Smooth muscle cell (in vitro differentiated cells): ENCODE results near the gene SND1. TPM values are rescaled to one million over a fixed set of nuclear protein-coding genes. Genes with fewer than 3 reads are reported as not detected.

Source experiments
- DNase-seq: peaks from one replicate; lab custom pipeline; 2025; ENCODE audit not compliant: unreplicated experiment; lab: John Stamatoyannopoulos, UW
- H2AFZ ChIP-seq: fragments of 200-600 bp; sonication (generic); 2 replicates; pipeline ENCODE4 v1.6.0; 2016; ENCODE audit warnings: antibody characterized with exemption, low read depth, mild to moderate bottlenecking
- H3F3A ChIP-seq: fragments of 200-600 bp; sonication (generic); 2 replicates; pipeline ENCODE4 v1.6.0; 2017; ENCODE audit warnings: antibody characterized with exemption, low read depth
- H3K27ac ChIP-seq: fragments of 200-600 bp; sonication (generic); 2 replicates; pipeline ENCODE4 v1.5.1; 2016; ENCODE audit warnings: low read depth, mild to moderate bottlenecking
- H3K27me3 ChIP-seq: fragments of 200-600 bp; sonication (generic); 2 replicates; pipeline ENCODE4 v1.6.1; 2016; ENCODE audit warnings: low read depth, mild to moderate bottlenecking
- H3K36me3 ChIP-seq: fragments of 200-600 bp; sonication (generic); 2 replicates; pipeline ENCODE4 v1.5.1; 2016; ENCODE audit warnings: low read depth
- H3K4me1 ChIP-seq: fragments of 200-600 bp; sonication (generic); 2 replicates; pipeline ENCODE4 v1.5.1; 2016; ENCODE audit warnings: low read depth
- H3K4me2 ChIP-seq: fragments of 200-600 bp; sonication (generic); 2 replicates; pipeline ENCODE4 v1.6.0; 2016; ENCODE audit warnings: mild to moderate bottlenecking
- H3K4me3 ChIP-seq: fragments of 200-600 bp; sonication (generic); 2 replicates; pipeline ENCODE4 v1.5.1; 2016; ENCODE audit warnings: mild to moderate bottlenecking
- H3K79me2 ChIP-seq: fragments of 200-600 bp; sonication (generic); 2 replicates; pipeline ENCODE4 v1.6.0; 2016; ENCODE audit warnings: low read depth, mild to moderate bottlenecking
- H3K9ac ChIP-seq: fragments of 200-600 bp; sonication (generic); 2 replicates; pipeline ENCODE4 v1.6.0; 2016; ENCODE audit warnings: low read depth
- H3K9me3 ChIP-seq: fragments of 200-600 bp; sonication (generic); replicated peaks from 2 replicates; pipeline ENCODE4 v1.5.1; 2016; ENCODE audit warnings: low read depth
- H4K20me1 ChIP-seq: fragments of 200-600 bp; sonication (generic); 2 replicates; pipeline ENCODE4 v1.6.0; 2016; ENCODE audit warnings: low read depth
- CTCF ChIP-seq: fragments of 200-600 bp; sonication (generic); IDR thresholded peaks from 2 replicates; pipeline ENCODE4 v1.5.1; 2017; ENCODE audit warnings: borderline replicate concordance, mild to moderate bottlenecking, antibody characterized with exemption; ENCODE audit not compliant: insufficient read depth, poor library complexity, severe bottlenecking
- WGBS: methylation state at CpG from one replicate; pipeline ENCODE4 v1.1.7; 2016; ENCODE audit warnings: low lambda C conversion rate; 5-methylcytosine and 5-hydroxymethylcytosine counted together
- polyA plus RNA-seq: library from polyadenylated mRNA; unstranded; fragments of >200 nt; fragmentation: Nextera tagmentation; extraction: Ambion mirVana; gene quantifications from 2 replicates; pipeline ENCODE4 v1.2.1, GENCODE V29; 2016
- total RNA-seq: library from RNA; depleted of rRNA; stranded (reverse); fragments of >200 nt; gene quantifications from 2 replicates; pipeline ENCODE4 v1.2.3, GENCODE V29; 2014

Gene SND1
- total and polyA plus RNA-seq, 2 experiments from 2014 or later = 129 to 136 TPM

GRCh38 chr7:127794136-127794535, 142.1 kb downstream of the SND1 start:
- Histone ChIP-seq H3K9me3 (no peaks in the 10 kb centered on the region), H3K79me2 (peaks cover 58% of the 10 kb centered on the region), H4K20me1 (peaks cover 100% of the 10 kb centered on the region), H3F3A (no peaks in the 10 kb centered on the region), H3K4me1 (peaks cover 8% of the 10 kb centered on the region), H2AFZ (no peak overlapping the region), H3K9ac (no peak overlapping the region), H3K4me2 (no peak overlapping the region), H3K27ac (no peak overlapping the region), H3K36me3 (no peaks in the 10 kb centered on the region), H3K4me3 (no peak overlapping the region), H3K27me3 (no peaks in the 10 kb centered on the region)
- no peak for TF ChIP-seq CTCF
- WGBS = 100% methylated on average over 1 of the region's 1 CpG
- DNase-seq = no peak

GRCh38 chr7:127794551-127794950, 142.6 kb downstream of the SND1 start:
- no peak overlapping the region for H3K4me3 ChIP-seq
- H3K79me2 ChIP-seq = peaks cover 61% of the 10 kb centered on the region
- no peak for TF ChIP-seq CTCF
- no peak overlapping the region for H3K4me2 ChIP-seq
- no peaks in the 10 kb centered on the region for H3F3A ChIP-seq
- WGBS = 99% methylated on average over 4 of the region's 4 CpGs
- H3K27me3 ChIP-seq = no peaks in the 10 kb centered on the region
- no peak overlapping the region for H2AFZ ChIP-seq
- H4K20me1 ChIP-seq = peaks cover 100% of the 10 kb centered on the region
- H3K9ac ChIP-seq = no peak overlapping the region
- no peak for DNase-seq
- no peaks in the 10 kb centered on the region for H3K9me3 ChIP-seq
- no peaks in the 10 kb centered on the region for H3K36me3 ChIP-seq
- peaks cover 8% of the 10 kb centered on the region for H3K4me1 ChIP-seq
- no peak overlapping the region for H3K27ac ChIP-seq

- 90% methylated on average over 3 of the region's 3 CpGs for WGBS
- Histone ChIP-seq H3K79me2 (peaks cover 76% of the 10 kb centered on the region), H3K9ac (no peak overlapping the region), H3K4me2 (no peak overlapping the region), H3K27ac (no peak overlapping the region), H4K20me1 (peaks cover 100% of the 10 kb centered on the region), H3K4me1 (peaks cover 8% of the 10 kb centered on the region), H3F3A (no peaks in the 10 kb centered on the region), H3K9me3 (no peaks in the 10 kb centered on the region), H3K4me3 (no peak overlapping the region), H2AFZ (no peak overlapping the region), H3K36me3 (no peaks in the 10 kb centered on the region), H3K27me3 (no peaks in the 10 kb centered on the region)
- DNase-seq = no peak
- TF ChIP-seq CTCF = no peak
Observed at GRCh38 chr7:127798023-127798422, 146.0 kb downstream of the SND1 start.

GRCh38 chr7:127798769-127799372, 146.9 kb downstream of the SND1 start:
- 72% methylated on average over 6 of the region's 6 CpGs for WGBS
- Histone ChIP-seq H3F3A (no peaks in the 10 kb centered on the region), H3K9ac (no peak overlapping the region), H3K36me3 (no peaks in the 10 kb centered on the region), H4K20me1 (peaks cover 100% of the 10 kb centered on the region), H3K9me3 (no peaks in the 10 kb centered on the region), H2AFZ (no peak overlapping the region), H3K79me2 (peaks cover 84% of the 10 kb centered on the region), H3K4me2 (no peak overlapping the region), H3K27ac (no peak overlapping the region), H3K4me3 (no peak overlapping the region), H3K4me1 (peaks cover 8% of the 10 kb centered on the region), H3K27me3 (no peaks in the 10 kb centered on the region)
- no peak for TF ChIP-seq CTCF
- DNase-seq = no peak
